ENCODE results near the gene SBF2.

The SBF2 gene

DNA sequence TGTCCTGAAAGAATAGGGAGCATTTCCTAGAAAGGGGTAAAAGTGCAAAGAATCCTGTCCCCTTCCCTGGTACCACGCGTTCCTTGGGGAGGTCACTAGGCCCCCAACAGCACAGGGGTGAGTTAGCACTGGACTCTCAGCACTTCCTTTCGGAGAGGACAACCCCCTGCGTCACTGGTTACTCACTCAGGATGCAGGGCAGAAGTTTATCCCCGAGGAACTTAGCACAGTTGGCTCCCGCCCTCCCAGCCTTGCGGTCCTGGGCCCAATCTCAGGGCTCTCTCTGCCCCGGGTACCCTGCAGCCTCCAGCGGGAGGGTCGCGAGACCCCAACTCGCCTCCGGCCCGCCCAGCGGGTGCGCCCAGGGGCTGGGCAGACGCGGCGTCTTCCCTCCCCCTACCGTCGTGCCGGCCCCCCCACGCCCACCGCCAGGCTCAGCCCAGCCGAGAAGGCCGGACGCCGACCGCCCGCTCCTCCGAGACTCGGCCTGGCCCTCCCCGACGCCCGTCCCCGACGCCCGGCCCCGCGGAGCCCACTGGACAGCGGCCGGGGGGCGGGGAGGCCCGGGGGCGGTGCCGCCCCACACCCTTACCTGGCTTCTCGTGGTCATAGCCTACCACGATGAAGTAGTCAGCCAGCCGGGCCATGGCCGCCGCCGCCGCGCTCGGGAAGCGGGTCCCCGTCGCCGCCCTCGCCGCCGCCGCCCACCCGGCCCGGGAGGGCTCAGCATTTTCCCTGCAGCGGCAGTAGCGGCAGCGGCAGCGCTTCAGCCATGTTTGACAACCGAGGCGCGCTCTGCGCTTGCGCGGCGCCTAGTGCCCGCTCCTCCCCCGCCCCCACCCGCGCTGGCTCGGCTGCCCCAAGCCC is at the start of gene SBF2:
Gene SBF2, minus strand, starts transcription at position 797 of the 867 bp plus-strand sequence. Its CDS starts 150 bp downstream, at position 647.
- DNase-seq: peak in 51 of 56 donors; percentile 31 to 89 (median 75)

GRCh38 chr11:10338287-10338686 is 44.3 kb upstream of the SBF2 start:
- no peak for DNase-seq

- no peak for DNase-seq
Measured at GRCh38 chr11:10333490-10333889, 39.5 kb upstream of the SBF2 start.

GRCh38 chr11:10331548-10332289 is 37.7 kb upstream of the SBF2 start:
- no peak for DNase-seq

DNA sequence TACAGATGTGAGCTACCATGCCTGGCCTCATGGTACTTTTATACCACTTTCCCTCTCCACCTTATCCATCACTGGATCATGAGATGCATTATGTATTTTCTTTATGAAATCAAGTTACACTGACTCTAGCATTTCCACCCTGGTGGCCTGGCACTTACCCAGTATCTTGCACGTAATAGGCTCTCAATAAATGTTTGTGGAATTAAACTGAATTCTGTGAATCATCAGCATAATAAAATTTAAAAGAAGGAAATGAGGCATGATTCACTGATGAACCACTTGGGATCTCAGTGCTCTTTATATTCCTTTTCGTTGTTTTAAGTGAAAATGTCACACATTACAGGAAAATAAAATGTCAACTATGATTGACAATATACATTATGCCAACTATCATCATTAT is 35.9 kb upstream of the SBF2 start:
- DNase-seq: no peak

DNA sequence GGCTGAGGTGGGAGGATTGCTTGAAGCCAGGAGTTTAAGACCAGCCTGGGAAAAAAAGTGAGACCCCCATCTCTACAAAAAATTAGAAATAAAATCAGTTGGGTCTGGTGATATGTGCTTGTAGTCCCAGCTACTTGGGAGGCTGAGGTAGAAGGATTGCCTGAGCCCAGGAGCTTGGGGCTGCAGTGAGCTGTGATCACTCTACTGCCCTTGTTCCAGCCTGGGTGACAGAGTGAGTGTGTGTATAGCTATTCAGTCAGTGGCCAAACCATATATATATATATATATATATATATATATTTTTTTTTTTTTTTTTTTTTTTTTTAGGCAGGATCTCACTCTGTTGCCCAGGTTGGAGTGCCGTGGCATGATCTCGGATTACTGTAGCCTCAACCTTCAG is 35.3 kb upstream of the SBF2 start:
- DNase-seq: no peak

GRCh38 chr11:10328314-10329098 is 34.5 kb upstream of the SBF2 start:
- no peak for DNase-seq

GRCh38 chr11:10327254-10327653 is 33.2 kb upstream of the SBF2 start:
- DNase-seq: no peak

GRCh38 chr11:10326012-10326964 is 32.3 kb upstream of the SBF2 start:
- peak in 2 of 56 donors; percentile 4 to 12 for DNase-seq

DNA sequence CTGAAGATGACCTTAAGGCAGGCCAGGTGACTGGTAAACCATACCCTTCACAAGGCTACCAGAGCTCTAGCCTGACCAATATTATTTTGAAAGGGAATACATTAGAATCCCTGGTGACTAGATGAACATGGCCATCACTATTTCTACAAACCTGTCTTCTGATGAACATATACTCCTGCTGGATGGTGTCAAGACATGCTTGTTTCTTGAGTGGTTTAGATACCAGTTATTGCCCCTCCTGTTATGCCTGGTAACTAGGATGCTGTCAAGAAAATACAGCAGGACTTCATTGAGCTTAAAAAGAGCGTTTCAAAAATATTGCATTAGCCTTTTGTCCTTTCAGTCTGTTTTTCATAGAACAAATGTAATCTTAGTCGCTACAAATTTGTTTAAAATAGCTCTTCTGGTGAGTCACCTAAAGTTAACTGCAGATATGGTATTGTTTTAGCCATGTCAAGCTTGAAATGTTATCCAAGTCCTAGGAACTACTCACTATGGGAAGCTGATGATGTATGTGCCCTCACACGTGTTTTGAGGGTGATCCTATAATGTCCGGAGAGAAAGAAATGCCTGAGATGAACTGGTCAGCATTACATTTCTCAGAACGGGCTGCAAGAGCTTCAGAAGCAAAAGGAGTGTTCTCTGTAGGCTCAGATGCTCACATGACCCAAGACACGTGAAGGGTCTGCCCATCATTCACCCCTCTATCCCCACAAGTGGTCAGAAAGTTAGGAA is 31.4 kb upstream of the SBF2 start:
- DNase-seq: no peak

DNA sequence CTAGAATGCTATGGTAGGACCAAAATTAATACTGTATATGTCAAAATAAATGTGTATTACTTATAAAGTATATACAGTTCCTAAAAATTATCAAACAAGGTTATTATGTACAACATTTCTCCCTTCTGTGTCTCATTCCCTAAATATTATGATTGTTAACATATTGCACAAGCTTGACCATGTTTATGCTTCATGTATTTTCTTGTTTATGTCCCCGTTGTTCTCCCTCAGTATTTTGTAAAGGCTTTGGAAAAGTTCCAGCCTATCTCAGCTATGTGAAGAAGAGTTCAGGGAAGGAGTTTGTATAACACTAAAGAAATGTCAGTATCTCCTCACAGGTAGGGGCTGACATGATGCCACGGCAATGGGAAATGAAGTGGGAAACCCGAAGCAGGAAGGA is 30.5 kb upstream of the SBF2 start:
- no peak for DNase-seq

GRCh38 chr11:10323793-10324170 is 29.8 kb upstream of the SBF2 start:
- no peak for DNase-seq

GRCh38 chr11:10322830-10323792 is 29.1 kb upstream of the SBF2 start:
- peak in 4 of 56 donors; percentile 10 to 45 (median 22) for DNase-seq

GRCh38 chr11:10322401-10322800 is 28.4 kb upstream of the SBF2 start:
- no peak for DNase-seq

- DNase-seq: no peak
Measured at GRCh38 chr11:10320736-10321465, 26.9 kb upstream of the SBF2 start.

DNA sequence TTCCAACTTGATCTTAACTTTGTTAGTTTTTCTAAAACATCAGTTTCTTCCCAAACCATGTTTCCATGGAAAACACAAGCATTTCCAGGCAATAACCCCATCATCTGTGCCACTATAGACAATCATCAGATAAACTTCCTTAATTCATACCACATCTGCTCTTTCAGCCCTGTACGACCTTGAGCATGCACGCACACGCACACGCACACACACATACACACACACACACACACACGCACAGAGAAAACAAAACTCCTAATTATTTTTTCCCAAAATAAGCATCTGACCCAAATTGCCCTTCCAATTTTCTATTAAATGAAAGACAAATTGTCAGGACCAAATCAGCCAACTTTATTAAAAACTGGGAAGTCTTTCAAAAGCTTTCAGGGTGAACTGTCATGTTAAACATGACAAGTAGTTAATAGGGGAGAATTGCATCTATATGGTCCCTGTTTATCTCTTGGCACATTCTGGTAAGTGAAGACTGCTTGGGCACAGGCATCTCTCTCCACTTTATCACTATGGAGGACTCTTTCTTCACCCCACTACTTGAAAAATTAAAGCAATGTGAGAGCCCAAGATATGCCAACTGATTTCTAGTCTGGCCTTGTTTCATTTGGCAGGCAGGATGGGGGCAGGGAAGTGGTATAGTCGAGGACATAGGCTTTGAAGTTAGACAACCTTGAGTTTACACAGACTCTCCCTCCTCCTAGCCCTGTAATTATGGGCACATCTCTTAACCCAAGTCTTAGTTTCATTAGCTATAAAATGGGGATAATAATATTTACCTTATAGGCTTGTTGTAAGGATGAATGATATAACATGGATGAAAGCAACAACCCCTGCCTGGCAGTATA is 25.9 kb upstream of the SBF2 start:
- no peak for DNase-seq

DNA sequence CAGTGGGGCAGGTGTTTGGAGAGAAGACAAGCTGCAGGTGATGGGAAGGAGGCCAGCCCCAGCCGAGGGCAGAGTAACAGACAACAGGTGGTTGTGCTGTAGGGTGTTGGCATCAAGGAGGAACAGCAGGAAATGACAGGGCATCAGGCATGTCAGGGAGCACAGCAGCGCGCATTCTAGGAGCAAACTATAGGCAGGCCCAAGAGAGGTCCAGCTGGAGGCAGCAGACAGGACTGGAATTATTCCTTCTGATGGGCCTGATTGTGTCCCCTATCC is 24.4 kb upstream of the SBF2 start:
- no peak for DNase-seq

Measured in nucleus accumbens (tissue), 56 donors.